HG02588 (cell line): ENCODE results near the gene OXLD1.
A peak's percentile ranks its signal among the peaks of the same experiment; 100 is the strongest.

Experiments used
- ATAC-seq: cut with Tn5 transposase; IDR thresholded peaks from one replicate; pipeline ENCODE4 v1.9.1; 2021; ENCODE audit warnings: mild to moderate bottlenecking, moderate library complexity; ENCODE audit not compliant: unreplicated experiment

The OXLD1 gene

DNA sequence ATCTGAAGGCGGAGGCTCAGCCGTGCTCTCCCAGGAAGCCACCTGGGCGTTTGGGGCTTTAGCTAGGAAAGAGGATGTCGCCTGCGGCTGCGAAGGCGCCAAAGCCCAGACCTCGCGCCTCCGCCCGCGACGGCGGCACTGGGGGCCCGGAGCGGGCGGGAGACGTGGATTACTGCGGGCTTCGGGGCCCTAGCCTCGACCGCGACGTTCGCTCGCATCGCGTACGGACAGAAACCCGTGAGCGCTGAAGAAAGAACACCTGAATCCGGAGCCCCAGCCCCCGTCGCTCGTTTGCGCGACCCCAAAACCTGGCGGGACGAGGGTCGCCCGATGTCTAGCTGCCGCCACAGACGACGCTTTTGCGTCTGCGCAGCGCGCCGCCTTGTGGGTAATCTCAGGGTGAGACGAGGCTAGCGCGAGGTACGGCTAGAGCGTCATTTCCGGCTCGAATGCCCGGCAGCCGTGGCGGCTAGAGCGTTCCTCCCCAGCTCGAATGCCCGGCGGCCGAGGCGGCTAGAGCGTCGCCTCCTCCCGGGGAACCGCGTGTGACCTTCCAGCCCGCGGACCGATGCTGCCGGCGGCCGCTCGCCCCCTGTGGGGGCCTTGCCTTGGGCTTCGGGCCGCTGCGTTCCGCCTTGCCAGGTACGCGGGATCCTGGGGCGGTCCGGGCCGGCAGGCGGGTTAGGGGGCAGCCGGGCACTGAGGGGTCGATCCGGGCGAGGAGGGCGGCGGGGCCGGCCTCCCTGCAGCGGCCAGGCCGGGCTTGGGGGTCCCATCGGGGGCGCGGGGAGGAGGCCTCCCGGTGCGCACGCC, 36.7 kb upstream of the OXLD1 start, which contains the start of gene MRPL12:
MRPL12 (plus strand) TSS at position 434 of the 813 bp plus-strand sequence; CDS start at position 569, 135 bp downstream.
- peak; percentile 68 for ATAC-seq

DNA sequence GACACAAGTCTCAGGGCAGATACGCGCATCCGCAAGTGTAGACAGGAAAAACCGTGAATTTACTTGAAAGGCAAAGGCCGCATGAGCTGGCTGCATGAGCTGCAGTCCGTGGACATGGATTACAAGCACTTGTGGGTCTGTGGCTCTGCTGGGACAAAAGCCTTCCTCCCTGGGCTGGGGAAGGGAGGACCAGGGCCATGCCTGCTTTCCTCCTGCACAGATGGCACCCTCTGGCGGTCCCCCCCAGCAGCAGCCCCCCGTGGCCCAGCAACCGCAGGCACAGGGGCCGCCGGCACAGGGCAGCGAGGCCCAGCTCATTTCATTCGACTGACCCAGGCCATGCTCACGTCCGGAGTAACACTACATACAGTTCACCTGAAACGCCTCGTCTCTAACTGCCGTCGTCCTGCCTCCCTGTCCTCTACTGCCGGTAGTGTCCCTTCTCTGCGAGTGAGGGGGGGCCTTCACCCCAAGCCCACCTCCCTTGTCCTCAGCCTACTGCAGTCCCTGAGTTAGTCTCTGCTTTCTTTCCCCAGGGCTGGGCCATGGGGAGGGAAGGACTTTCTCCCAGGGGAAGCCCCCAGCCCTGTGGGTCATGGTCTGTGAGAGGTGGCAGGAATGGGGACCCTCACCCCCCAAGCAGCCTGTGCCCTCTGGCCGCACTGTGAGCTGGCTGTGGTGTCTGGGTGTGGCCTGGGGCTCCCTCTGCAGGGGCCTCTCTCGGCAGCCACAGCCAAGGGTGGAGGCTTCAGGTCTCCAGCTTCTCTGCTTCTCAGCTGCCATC, 35.1 kb upstream of the OXLD1 start:
- no peak for ATAC-seq

DNA sequence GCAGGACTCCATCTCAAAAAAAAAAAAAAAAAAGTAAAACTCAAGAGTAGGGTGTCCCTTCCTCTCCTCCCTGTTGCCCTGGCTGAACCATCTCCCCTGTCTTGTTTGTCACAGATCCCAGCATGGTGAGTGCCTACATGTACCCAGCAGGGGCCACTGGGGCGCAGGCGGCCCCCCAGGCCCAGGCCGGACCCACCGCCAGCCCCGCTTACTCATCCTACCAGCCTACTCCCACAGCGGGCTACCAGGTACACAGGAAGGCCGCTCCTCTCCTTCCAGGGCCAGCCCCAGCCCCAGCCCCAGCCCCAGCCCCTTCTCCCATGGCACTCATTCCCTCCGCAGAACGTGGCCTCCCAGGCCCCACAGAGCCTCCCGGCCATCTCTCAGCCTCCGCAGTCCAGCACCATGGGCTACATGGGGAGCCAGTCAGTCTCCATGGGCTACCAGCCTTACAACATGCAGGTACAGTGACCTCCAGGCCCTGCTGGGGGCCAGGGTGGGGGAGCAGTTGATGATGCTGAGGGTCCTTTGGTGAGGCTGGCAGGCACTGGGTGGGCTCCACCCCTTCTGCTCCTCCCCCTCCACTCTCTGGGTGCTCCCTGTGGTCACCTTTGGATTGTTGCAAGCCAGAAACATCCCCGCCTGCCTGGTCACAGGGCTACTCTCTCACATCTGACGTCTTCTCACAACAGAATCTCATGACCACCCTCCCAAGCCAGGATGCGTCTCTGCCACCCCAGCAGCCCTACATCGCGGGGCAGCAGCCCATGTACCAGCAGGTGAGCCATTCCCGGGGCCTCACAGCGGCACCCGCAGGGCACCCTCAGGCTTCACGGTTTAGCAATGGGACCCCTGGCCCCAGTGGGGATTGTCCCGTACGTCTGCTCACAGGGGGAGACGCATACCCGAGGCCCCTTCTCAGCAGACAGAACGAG, 34.2 kb upstream of the OXLD1 start:
- ATAC-seq, result no peak

DNA sequence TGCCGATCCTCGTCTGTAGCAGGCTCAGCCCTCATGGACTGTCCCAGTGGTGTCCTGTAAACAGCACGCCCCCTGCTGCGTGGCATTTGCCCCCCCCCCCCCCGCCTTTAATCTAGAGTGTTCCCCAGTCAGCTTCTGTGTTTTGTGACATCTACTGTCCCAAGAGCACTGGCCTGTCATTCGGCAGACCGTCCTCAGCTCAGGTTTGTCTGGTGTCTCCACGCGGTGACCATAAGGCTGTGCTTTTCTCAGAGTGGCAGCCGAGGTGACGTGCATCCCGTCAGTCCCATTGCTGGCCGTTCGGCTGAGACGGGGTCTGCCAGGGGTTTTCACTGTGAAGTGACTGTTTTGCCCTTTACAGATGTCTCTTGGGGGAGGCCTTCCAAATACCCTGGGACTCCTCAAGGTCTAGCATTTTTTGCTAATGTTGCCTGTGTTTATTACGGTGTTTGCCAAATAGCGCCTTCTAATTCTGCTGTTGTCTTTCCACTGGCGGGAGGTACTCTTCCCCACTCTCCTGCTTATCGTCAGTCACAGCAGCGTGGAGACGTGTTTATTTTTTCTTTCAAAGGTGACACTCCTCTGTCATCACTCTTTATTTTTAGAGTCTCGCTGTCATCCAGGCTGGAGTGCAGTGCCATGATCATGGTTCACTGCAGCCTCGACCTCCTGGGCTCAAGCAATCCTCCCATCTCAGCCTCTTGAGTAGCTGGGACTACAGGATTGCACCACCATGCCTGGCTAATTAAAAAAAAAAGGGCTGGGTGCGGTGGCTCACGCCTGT, 31.0 kb upstream of the OXLD1 start:
- ATAC-seq, result no peak

DNA sequence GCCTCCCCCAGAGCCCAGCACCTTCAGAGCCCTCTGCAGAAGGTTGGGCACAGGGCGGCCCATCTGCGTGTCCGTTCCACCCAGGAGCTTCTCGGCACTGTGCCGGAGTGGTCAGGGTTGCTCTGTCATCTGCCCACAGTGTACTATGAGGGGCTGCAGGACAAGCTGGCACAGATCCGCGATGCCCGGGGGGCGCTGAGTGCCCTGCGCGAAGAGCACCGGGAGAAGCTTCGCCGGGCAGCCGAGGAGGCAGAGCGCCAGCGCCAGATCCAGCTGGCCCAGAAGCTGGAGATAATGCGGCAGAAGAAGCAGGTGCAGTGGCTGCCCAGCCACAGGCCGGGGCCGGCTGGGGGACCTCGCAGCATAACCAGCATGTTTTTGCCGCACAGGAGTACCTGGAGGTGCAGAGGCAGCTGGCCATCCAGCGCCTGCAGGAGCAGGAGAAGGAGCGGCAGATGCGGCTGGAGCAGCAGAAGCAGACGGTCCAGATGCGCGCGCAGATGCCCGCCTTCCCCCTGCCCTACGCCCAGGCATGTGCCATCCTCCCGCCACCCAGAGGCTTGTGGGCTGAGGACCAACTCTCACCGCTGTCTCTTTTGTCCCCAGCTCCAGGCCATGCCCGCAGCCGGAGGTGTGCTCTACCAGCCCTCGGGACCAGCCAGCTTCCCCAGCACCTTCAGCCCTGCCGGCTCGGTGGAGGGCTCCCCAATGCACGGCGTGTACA, 30.0 kb upstream of the OXLD1 start:
- no peak for ATAC-seq

DNA sequence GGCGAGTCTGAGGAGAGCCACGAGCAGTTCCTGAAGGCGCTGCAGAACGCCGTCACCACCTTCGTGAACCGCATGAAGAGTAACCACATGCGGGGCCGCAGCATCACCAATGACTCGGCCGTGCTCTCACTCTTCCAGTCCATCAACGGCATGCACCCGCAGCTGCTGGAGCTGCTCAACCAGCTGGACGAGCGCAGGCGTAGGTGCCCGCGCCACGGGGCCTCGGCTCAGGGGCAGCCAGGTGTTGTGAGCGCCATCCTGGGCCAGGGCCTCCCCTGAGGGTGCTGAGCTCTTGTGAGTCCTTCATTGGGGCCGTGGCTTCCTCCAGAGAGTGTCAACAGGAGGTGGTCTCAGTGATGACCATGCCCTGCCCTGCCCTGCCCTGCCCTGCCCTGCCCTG, 29.4 kb upstream of the OXLD1 start:
- ATAC-seq, result no peak

DNA sequence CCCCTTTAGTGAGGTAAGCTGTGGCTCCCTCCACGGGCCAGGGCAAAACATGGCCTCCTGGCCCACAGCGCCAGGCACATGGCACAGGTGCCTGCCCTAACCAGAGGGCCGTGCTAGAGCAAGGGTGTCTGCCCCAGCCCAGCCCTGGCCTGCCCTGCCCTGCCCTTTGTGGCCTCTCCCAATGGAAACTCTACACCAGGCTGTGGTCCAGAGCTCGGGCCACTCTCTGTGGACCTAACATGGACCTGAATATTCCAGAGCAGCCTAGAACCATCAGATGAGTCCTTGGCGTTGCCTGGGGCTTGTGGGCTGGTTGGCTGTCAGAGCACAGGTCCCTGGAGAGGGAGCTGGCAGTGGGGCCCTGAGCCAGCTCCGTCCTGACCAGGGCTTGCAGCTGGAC, 28.8 kb upstream of the OXLD1 start:
- ATAC-seq, result no peak

DNA sequence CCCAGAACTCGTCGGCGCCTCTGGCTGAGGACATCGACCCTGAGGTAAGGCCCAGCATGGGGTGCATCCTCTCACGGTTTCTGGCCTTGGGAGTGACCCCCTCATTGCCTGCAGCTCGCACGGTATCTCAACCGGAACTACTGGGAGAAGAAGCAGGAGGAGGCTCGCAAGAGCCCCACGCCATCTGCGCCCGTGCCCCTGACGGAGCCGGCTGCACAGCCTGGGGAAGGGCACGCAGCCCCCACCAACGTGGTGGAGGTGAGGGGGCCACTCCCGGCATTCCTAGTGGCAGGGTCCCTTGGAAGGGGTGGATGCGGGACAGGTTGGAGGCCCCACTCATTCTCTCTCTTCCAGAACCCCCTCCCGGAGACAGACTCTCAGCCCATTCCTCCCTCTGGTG, 28.4 kb upstream of the OXLD1 start:
- ATAC-seq, result no peak

DNA sequence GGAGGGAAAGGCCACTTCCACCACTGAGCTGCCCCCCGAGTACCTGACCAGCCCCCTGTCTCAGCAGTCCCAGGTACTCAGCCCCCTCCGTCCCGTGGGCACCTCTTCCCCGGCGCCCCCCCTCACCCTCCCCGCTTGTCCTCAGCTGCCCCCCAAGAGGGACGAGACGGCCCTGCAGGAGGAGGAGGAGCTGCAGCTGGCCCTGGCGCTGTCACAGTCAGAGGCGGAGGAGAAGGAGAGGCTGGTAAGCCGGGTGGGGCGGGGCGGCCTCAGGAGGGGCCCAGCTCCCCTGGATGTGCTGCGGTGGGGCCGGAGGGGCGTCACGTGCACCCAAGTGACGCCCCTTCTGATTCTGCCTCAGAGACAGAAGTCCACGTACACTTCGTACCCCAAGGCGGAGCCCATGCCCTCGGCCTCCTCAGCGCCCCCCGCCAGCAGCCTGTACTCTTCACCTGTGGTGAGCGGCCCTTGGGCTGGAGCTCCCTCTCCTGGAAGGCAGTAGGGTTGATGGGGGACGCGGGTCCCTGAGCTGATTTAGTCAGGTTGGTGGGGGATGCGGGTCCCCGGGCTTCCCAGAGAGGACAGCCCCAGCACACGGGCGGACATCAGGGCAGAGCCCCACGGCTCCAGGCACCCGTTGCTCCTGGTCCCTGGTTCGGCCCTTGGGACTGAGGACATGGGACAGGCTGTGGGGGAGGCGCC, 27.3 kb upstream of the OXLD1 start:
- ATAC-seq, result no peak

DNA sequence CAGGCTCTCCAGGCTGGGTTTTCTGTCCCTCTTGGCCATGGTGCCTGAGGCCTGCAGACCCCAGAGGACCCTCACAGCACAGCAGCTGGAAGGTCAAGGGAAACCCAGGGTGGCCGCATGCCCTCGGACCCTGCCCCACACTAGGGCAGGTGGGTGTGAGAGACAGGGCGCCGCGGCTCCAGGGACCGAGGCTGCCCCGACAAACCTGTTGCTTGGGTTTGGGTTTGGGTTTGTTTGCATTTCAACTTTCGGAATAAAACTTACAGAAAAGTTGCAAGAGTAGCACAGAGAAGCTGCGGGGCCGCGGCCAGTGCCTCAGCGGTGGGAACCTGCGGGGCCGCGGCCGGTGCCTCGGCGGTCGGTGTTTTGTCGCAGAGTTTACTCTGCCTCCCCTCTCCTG, 25.2 kb upstream of the OXLD1 start:
- ATAC-seq, result no peak

DNA sequence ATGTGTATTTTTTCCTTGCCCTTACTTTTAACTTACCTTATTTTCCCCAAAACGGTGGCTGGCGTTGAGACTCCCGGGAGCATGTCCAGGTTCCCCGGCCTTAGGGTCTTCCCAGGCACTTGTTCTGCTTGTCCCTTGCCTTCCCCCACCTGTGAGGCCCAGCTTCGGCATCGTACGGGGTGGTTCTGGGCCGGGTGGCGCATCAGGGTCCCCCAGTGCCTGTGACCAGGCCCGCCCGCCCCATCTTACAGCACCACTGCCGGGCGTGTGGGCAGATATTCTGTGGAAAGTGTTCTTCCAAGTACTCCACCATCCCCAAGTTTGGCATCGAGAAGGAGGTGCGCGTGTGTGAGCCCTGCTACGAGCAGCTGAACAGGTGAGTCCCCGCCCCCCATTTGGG, 24.8 kb upstream of the OXLD1 start:
- ATAC-seq, result no peak

DNA sequence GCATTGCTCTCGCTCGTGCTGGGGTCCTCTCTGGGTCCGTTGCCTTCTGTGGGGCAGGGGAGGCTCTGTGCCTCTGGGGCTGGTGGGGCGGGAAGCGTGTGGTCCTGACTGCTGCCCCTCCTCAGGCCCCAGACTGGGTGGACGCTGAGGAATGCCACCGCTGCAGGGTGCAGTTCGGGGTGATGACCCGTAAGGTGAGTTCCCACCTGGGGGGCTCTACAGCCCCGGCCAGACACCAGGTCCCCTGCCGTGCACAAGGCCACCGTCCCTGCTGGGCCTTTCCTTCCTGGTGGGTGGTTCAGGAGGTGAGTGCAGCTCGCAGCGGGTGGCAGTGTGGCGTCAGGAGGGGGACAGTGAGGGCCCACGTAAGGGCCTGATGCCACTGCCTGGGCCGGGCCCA, 24.1 kb upstream of the OXLD1 start:
- no peak for ATAC-seq

DNA sequence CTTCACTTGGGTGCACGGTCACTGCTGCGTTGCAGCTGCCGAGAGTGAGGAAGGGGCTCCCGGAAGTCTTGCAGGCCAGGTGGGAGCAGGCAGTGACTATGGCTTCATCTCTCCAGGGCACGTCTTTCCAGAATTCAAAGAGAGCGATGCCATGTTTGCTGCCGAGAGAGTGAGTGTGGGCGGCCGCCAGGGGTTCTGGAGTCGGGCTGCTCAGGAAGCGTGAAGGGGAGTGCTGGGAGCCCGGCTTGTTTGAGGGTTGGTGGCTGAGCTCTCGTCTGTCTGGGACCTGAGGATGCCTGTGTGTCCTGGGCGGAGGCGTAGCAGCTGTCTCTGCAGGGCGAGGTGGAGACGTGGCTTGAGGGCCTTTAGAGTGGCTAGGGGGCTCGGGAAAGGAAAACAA, 23.7 kb upstream of the OXLD1 start:
- no peak for ATAC-seq

DNA sequence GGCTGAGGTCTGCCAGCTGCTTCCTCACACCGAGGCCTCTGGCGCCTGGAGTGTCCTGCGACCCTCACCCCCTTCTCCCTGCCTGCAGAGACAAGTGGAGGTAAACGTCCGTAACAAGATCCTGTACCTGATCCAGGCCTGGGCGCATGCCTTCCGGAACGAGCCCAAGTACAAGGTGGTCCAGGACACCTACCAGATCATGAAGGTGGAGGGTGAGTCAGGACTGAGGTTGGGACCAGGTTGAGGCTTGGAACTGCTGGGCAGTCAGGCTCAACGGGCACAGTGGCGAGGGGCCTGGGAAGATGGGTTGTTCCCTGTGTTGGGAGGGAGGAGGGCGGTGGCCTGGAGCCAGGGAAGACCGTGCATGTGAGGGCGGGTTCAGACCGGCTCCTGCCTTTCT, 22.2 kb upstream of the OXLD1 start:
- no peak for ATAC-seq

DNA sequence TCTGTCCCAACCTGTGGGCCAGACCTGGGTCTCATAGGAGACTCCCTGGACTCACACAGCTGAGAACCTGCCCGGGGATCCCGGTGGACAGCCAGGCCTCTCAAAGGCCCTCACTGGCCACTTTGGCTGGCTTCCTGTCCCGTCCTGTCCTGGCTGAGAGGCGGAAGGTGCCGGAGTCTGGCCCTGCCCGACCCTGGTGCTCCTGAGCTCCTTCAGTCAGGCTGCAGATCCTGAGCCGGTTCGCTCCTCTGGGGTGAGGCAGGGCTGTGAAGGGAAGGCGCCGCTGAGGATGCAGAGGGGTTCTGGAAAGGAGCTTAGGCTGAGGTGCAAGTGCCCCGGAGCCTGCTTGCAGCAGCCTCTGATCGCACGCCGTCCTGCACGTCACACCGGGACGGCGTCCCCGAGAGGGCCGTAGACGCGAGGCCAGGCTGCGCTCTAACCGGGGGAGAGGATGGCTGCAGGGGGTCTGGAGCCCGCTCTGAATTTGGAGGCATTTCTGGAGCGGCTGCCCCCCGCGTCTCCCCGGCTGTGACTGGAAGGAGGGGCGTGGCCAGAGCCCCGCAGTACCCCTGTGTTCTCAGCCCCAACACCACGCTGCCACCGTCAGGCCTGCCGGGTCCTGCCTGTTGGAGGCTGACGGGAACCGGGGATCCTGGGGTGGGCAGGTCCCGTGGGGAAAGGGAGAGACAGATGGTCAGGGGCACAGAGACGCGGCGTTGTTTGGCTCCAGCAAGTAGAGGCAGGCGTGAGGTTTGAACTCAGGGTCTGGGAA, 21.6 kb upstream of the OXLD1 start:
- ATAC-seq, result no peak

DNA sequence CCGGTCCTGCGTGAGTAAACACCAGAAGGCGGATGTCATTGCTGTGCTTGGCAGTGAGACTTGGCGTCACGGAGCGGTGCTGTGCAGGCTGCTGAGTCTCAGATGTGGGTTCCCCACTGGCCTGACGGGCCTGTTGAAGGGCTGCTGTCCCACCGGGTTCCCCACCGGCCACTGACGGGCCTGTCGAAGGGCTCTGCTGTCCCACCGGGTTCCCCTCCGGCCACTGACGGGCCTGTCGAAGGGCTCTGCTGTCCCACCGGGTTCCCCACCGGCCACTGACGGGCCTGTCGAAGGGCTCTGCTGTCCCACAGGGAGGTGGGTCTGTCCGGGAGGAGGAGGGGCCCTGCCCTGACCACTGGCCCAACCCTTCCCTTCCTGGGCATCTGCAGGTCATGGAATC, 20.2 kb upstream of the OXLD1 start:
- ATAC-seq, result no peak

DNA sequence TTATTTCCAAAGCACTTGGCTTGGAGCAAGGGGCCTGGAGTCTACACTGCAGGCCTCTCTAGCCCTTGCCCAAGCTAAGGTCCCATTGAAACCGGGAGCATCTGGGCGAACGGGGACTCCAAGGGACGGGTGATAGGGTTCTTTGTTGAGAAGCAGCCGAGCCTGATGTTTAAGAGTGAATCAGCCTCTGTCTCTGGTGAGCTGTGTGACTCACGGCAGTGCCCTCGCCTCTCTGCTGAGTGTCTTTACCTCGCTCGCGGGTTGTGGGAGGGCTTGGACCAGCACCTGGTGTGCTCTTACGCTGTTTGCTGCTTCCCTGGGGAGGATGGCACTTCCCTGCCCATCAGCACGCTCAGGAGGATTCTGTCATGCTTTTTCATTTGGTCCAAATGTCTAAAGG, 18.7 kb upstream of the OXLD1 start:
- no peak for ATAC-seq

DNA sequence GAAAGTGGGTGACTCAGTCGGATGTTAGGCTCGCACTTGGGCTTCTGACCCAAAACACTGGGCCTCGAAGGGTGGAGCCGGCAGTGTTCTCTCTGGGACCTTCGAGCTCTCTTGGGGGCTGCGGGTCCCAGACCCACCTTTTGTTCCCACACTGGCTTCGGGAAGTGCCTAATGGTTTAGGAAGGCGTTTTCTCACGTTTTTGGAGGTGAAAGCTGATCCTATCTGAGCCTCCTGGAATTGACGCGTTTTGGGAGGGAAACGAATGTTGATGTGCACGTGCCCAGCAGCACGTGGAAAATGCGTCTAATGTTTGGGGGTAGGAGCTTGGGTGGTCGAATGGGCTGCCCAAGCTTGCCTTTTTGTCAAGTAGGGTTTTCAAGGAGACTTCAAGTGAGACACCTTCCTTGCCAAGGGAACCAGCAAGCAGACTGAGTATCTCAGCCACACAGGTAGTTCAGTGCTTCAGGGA, 18.1 kb upstream of the OXLD1 start:
- no peak for ATAC-seq
